HepG2 (cell line): ENCODE results near the gene ADPRHL1.

Experiments
- CREM ChIP-seq, 2 experiments: sonication (generic) in 1 of 2; formaldehyde crosslinking in 1 of 2; IDR thresholded peaks; 2 replicates each; pipeline versions ENCODE4 v1.4.0 to v1.6.1; 2016 to 2020; ENCODE audit warnings: antibody characterized with exemption in 1 of 2, mild to moderate bottlenecking in 1 of 2, missing genetic modification reagents in 1 of 2
- CTCF ChIP-seq: sonication (generic); formaldehyde crosslinking; IDR thresholded peaks from 2 replicates; pipeline ENCODE4 v1.5.0; 2020; ENCODE audit warnings: mild to moderate bottlenecking, missing genetic modification reagents, moderate library complexity
- EZH2 ChIP-seq: conservative IDR thresholded peaks from 2 replicates; pipeline ENCODE4 v1.6.1; 2012; ENCODE audit warnings: mild to moderate bottlenecking, low read depth, low read length, moderate library complexity
- FOSL1 ChIP-seq: sonication (generic); formaldehyde crosslinking; IDR thresholded peaks from 2 replicates; pipeline ENCODE4 v1.9.0; 2021; ENCODE audit warnings: missing genetic modification reagents, borderline replicate concordance
- IKZF1 ChIP-seq: fragments of 450-650 bp; IDR thresholded peaks from 2 replicates; pipeline ENCODE4 v1.7.1; 2016
- MEIS1 ChIP-seq: sonication (generic); formaldehyde crosslinking; IDR thresholded peaks from 2 replicates; pipeline ENCODE4 v1.9.0; 2021; ENCODE audit warnings: mild to moderate bottlenecking, missing genetic modification reagents, moderate library complexity, borderline replicate concordance
- MYC ChIP-seq: sonication (generic); formaldehyde crosslinking; IDR thresholded peaks from 2 replicates; pipeline ENCODE4 v1.9.0; 2021; ENCODE audit warnings: missing genetic modification reagents, borderline replicate concordance
- PHB2 ChIP-seq: fragments of 450-650 bp; IDR thresholded peaks from 2 replicates; pipeline ENCODE4 v1.6.1; 2018; ENCODE audit not compliant: partially characterized antibody
- SP1 ChIP-seq, 2 experiments: fragments of 450-650 bp in 1 of 2; sonication (generic) in 1 of 2; formaldehyde crosslinking in 1 of 2; IDR thresholded peaks; 2 replicates each; pipeline versions ENCODE4 v1.4.0 to v1.6.1; 2016 to 2020; ENCODE audit warnings: missing genetic modification reagents in 1 of 2
- ZFP41 ChIP-seq: sonication (generic); formaldehyde crosslinking; IDR thresholded peaks from 2 replicates; pipeline ENCODE4 v1.4.0; 2020; ENCODE audit warnings: mild to moderate bottlenecking, missing genetic modification reagents, borderline replicate concordance
- ZNF180 ChIP-seq: sonication (generic); formaldehyde crosslinking; IDR thresholded peaks from 2 replicates; pipeline ENCODE4 v1.4.0; 2020; ENCODE audit warnings: low read depth, missing genetic modification reagents, borderline replicate concordance
- ZNF644 ChIP-seq: IDR thresholded peaks from 2 replicates; pipeline ENCODE4 v1.6.1; 2016; ENCODE audit warnings: low read depth

GRCh38 chr13:113374511-113375175, 78.6 kb downstream of the ADPRHL1 start:
- TF ChIP-seq ZNF644 (CRISPR knock-in tag), result no peak
- no peak for TF ChIP-seq CTCF
- no peak for TF ChIP-seq MEIS1 (CRISPR knock-in tag)
- TF ChIP-seq ZFP41 (CRISPR knock-in tag), result no peak
- no peak for TF ChIP-seq PHB2
- TF ChIP-seq CREM (IDR thresholded peaks at IDR 0.05), result no peak
- no peak for TF ChIP-seq CREM (CRISPR knock-in tag; IDR thresholded peaks at IDR 0.05)
- TF ChIP-seq ZNF180 (CRISPR knock-in tag), result no peak
- TF ChIP-seq MYC (CRISPR knock-in tag), result no peak
- no peak for TF ChIP-seq IKZF1
- no peak for TF ChIP-seq FOSL1 (CRISPR knock-in tag)
- no peak for TF ChIP-seq SP1 (IDR thresholded peaks at IDR 0.05)
- no peak for TF ChIP-seq SP1 (CRISPR knock-in tag; IDR thresholded peaks at IDR 0.05)
- no peak for TF ChIP-seq EZH2
